Left ventricle myocardium inferior (tissue), 1 donor: ENCODE measurements around the gene APBB1IP. TPM values are rescaled to one million over a fixed set of nuclear protein-coding genes. Genes with fewer than 3 reads are reported as not detected.

Experiments used
- DNase-seq: peaks from one replicate; pipeline ENCODE4 v3.0.0-alpha.2; 2020
- H3K27ac ChIP-seq: fragments of 200-600 bp; replicated peaks from 2 replicates; pipeline ENCODE4 v1.8.0; 2021
- H3K27me3 ChIP-seq: fragments of 200-600 bp; 2 replicates; pipeline ENCODE4 v1.8.0; 2021; ENCODE audit warnings: low read depth
- H3K36me3 ChIP-seq: fragments of 200-600 bp; 2 replicates; pipeline ENCODE4 v1.8.0; 2021
- H3K4me1 ChIP-seq: fragments of 200-600 bp; 2 replicates; pipeline ENCODE4 v1.8.0; 2021
- H3K4me3 ChIP-seq: fragments of 200-600 bp; 2 replicates; pipeline ENCODE4 v1.8.0; 2021; ENCODE audit warnings: mild to moderate bottlenecking, moderate library complexity
- H3K9me3 ChIP-seq: fragments of 200-600 bp; replicated peaks from 2 replicates; pipeline ENCODE4 v1.8.0; 2021
- intact Hi-C: fragments of 100-400 bp; cut with micrococcal nuclease; formaldehyde crosslinking; loops from one replicate; pipeline ENCODE4 v1.11.0; 2022
- total RNA-seq: library from RNA; stranded (reverse); fragmentation: NEBNext Ultra II Directional; extraction: Animal tissue kit (Norgen Biotek cat#: 25700); gene quantifications from one replicate; pipeline ENCODE4 v1.2.1, GENCODE V29; 2021
- TF ChIP-seq, protein P1 (sequence below): fragments of 200-600 bp; IDR thresholded peaks from 2 replicates; pipeline ENCODE4 v1.8.0; 2021; ENCODE audit warnings: antibody characterized with exemption, mild to moderate bottlenecking, borderline replicate concordance
- donor health status: DM: no; HTN: yes; CAD: no; lungs with severe emphysema.

The APBB1IP gene
- total RNA-seq, 1 donor from 2014 or later = 2.6 TPM

DNA sequence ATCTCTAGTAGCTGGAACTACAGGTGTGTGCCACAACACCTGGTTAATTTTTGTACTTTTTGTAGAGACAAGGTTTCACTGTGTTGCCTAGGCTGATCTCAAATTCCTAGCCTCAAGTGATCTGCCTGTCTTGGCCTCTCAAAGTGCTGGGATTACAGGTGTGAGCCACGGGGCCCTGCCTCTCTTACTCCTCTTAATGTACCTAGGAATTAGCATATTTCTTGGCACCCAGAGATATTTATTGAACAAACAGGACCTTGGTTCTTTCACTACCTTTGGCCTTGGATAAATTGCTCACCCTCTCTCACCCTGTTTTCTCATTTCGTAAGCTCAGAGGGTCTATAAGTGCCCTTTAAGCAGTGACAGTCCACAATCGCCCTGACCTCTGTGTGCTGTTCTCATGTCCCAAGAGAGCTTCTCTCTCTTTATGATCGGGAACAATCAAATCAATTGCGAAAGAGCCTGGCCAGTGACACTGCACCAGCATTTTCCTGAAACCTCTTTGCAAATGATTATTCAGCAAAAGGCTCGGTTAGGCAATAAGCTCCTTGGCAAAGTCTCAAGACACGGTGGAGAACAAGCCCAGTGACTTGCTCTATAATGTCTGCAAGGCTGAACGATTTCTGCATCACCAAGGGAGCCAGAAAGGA, 117.7 kb downstream of the APBB1IP start:
- H3K27me3 ChIP-seq = peaks cover 55% of the 10 kb centered on the region
- peak; percentile 30 for DNase-seq
- TF ChIP-seq, protein P1, sequence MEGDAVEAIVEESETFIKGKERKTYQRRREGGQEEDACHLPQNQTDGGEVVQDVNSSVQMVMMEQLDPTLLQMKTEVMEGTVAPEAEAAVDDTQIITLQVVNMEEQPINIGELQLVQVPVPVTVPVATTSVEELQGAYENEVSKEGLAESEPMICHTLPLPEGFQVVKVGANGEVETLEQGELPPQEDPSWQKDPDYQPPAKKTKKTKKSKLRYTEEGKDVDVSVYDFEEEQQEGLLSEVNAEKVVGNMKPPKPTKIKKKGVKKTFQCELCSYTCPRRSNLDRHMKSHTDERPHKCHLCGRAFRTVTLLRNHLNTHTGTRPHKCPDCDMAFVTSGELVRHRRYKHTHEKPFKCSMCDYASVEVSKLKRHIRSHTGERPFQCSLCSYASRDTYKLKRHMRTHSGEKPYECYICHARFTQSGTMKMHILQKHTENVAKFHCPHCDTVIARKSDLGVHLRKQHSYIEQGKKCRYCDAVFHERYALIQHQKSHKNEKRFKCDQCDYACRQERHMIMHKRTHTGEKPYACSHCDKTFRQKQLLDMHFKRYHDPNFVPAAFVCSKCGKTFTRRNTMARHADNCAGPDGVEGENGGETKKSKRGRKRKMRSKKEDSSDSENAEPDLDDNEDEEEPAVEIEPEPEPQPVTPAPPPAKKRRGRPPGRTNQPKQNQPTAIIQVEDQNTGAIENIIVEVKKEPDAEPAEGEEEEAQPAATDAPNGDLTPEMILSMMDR = no peak
- no peaks in the 10 kb centered on the region for H3K4me1 ChIP-seq
- no peak overlapping the region for H3K27ac ChIP-seq
- intact Hi-C loops = loop anchor here (5.0 kb wide), 1 partner anchor 219 kb away; no protein-coding TSS in a partner anchor
- H3K4me3 ChIP-seq = no peak overlapping the region
- H3K36me3 ChIP-seq = no peaks in the 10 kb centered on the region
- H3K9me3 ChIP-seq = peaks cover 7% of the 10 kb centered on the region

DNA sequence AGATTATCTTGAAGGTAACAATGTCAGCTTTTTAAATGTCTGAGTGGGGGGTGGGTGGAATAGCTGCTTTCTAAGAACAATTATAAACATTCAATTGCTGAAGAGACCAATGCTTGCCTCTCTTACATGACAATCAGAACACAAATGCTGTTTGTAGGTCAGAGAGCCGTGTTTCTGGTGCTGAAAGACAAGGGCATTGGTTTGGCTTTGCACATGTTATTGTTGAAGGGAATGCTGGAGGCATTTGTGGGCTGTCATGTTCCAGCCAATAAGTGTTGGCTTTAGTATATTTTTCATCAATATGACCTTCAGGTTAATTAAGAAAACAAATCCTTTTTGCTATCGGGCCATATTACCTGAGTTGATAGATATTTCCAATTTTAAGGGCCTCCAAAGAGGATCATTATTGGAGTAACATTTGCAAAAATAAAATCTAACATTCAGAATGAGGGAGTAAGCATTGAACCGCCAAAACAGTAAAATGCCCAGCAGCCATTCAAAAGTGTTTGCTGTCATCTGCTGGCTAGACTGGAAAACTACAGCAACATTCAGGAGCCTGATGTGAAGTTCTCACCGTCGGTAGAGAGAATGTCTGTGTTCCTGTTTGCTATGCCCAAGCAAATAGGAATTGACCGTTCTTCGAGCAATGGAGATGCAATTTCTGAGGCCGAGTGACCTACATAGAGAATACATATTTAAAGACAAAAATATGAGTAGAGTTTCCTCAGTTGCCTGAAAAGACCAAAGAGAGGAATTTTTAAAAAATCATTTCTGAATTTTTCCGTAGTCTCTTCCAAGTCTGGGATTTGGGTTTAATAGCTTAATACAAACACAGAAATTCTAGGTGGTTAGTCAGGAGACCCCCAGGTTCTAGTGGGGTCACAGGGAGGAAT, 118.9 kb downstream of the APBB1IP start:
- no peak for DNase-seq
- no peaks in the 10 kb centered on the region for H3K36me3 ChIP-seq
- no peaks in the 10 kb centered on the region for H3K9me3 ChIP-seq
- peaks cover 65% of the 10 kb centered on the region for H3K27me3 ChIP-seq
- H3K4me1 ChIP-seq = no peaks in the 10 kb centered on the region
- TF ChIP-seq, protein P1 = peak; percentile 85
- intact Hi-C loops = loop anchor here (5.0 kb wide), 1 partner anchor 220 kb away; no protein-coding TSS in a partner anchor
- no peak overlapping the region for H3K4me3 ChIP-seq
- no peak overlapping the region for H3K27ac ChIP-seq

DNA sequence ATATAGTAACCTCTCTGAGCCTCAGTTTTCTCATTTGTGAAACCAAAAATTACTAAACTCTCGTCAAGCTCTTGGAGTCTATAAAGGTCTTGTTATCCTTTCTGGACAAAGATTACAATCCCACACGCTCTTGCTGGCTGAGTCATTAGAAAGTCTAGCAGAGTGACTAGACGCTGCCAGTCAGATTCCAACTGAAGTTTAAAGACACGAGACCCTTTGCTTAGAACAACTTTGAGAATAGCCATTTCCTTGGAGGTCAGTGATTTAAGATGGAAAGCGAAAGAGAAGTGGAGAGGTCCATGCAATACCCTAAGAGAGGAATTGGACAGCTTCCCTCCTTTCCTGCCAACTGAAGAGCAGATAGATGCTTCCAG, 119.5 kb downstream of the APBB1IP start:
- no peaks in the 10 kb centered on the region for H3K36me3 ChIP-seq
- peaks cover 71% of the 10 kb centered on the region for H3K27me3 ChIP-seq

DNA sequence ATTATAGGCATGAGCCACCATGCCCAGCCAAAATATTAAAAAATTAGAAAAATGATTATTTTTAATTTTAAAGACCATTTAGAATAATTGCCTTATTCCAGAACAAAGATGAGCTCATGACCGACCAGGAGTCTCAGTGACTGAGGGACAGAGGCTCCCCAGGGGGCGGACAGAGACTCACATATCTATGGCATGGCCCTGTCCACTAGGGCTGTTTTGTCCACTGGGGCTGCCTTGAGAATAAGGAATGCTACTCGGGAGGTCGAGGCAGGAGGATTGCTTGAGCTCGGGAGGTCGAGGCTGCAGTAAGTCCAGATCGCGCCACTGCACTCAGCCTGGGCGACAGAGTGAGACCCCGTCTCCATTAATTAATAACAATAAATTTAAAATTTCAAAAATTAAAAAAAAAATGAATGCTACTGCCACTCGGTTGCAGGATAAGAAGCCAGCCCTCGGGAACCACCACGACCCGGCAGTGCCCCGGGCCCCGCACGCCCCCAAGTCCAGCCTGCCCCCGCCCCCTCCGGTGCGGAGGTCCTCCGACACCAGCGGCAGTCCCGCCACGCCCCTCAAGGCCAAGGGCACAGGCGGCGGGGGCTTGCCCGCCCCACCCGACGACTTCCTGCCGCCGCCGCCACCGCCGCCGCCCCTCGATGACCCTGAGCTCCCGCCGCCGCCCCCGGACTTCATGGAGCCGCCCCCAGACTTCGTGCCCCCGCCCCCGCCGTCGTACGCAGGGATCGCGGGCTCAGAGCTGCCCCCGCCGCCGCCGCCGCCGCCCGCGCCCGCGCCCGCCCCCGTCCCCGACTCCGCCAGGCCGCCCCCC, 128.6 kb downstream of the APBB1IP start:
- Histone ChIP-seq H3K9me3 (peaks cover 12% of the 10 kb centered on the region), H3K36me3 (no peaks in the 10 kb centered on the region), H3K27ac (no peak overlapping the region), H3K4me3 (peak overlapping the region; percentile 58), H3K27me3 (peaks cover 75% of the 10 kb centered on the region), H3K4me1 (no peaks in the 10 kb centered on the region)
- intact Hi-C loops = no loop called here
- no peak for DNase-seq
- TF ChIP-seq, protein P1 = no peak

More for the DNA sequence above, 119.5 kb downstream of the APBB1IP start:
- TF ChIP-seq, protein P1 = no peak
- no peak overlapping the region for H3K27ac ChIP-seq
- H3K4me3 ChIP-seq = no peak overlapping the region
- no peaks in the 10 kb centered on the region for H3K4me1 ChIP-seq
- no peaks in the 10 kb centered on the region for H3K9me3 ChIP-seq
- DNase-seq = no peak
- intact Hi-C loops = loop anchor here (5.0 kb wide), 1 partner anchor 220 kb away; no protein-coding TSS in a partner anchor

DNA sequence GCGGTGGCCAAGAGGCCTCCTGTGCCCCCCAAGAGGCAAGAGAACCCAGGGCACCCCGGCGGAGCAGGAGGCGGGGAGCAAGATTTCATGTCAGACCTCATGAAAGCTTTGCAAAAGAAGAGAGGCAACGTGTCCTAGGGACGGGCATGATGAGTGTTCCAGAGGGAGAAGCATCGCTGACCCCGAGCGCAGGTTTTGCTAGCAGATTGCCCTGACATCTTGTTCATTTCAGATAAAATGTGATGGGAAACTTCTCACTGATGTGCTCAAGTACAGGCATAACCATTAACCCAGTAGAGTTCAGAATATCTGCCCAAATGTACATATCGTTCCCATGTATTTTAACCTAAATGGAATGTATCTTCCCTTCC, 129.2 kb downstream of the APBB1IP start:
- H3K4me3 ChIP-seq = peak overlapping the region; percentile 58
- H3K27ac ChIP-seq = no peak overlapping the region
- no peaks in the 10 kb centered on the region for H3K36me3 ChIP-seq
- DNase-seq = no peak
- H3K4me1 ChIP-seq = no peaks in the 10 kb centered on the region
- peaks cover 18% of the 10 kb centered on the region for H3K9me3 ChIP-seq
- TF ChIP-seq, protein P1 = no peak
- intact Hi-C loops = no loop called here
- peaks cover 69% of the 10 kb centered on the region for H3K27me3 ChIP-seq
